HG03196 (cell line): ENCODE results near the gene PTRHD1.

Experiments used
- ATAC-seq: cut with Tn5 transposase; IDR thresholded peaks from one replicate; pipeline ENCODE4 v1.9.1; 2021; ENCODE audit not compliant: unreplicated experiment

The PTRHD1 gene

DNA sequence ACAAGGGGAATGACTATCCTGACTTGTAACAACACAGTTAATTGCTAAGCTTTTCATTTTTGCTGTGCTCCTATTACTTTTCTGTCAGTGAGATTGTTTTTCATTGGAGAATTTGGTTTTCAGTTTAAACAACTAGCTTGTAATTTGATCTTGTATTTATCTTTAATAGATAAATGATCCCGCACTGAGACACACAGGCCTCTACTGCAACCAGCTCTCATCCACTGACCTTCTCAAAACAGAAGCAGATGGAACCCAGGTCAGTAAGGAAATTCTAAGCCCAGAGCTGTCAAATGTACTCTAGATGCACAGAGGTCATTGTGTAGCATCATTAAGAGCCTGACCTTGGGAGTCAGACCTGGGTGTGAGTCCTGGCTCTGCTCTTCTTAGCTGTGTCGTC is 30.7 kb downstream of the PTRHD1 start:
- ATAC-seq = no peak

DNA sequence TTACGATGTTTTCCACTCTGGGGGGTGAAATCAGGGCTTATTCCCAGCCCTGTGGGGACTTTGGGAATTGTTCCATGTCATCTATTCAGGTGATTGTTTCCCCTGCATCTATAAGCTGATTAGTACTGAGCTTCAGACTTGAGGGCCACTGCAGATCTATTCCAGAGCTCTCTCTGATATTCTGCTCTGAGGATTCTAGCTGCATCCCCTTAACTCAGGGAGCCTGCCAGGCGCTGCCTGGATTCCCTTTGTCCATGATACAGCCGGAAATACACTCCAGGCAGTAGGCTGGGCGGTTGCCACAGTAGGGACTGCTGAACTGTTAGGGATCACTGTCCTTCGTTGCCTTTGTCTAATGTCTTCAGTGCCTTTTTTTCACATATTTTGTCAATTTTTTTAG is 31.3 kb downstream of the PTRHD1 start:
- no peak for ATAC-seq

DNA sequence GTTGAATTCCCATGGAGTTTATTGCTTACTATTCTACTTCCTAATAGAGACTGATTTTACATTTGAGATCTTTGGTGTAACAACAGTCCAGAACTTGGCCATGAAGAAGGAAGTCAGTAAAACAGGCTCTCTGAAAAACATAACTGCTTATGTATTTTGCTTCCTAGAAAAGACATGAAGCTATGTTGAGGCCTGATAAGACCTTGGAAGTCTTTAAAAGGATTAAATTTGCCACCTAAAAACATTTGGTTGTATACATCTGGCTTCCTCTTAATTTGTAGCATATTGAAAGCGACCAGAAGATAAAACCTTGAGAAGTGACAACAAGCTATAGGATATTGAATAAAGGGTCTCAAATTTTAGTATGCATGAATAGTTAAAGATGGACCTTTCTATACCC is 36.4 kb downstream of the PTRHD1 start:
- ATAC-seq = no peak

DNA sequence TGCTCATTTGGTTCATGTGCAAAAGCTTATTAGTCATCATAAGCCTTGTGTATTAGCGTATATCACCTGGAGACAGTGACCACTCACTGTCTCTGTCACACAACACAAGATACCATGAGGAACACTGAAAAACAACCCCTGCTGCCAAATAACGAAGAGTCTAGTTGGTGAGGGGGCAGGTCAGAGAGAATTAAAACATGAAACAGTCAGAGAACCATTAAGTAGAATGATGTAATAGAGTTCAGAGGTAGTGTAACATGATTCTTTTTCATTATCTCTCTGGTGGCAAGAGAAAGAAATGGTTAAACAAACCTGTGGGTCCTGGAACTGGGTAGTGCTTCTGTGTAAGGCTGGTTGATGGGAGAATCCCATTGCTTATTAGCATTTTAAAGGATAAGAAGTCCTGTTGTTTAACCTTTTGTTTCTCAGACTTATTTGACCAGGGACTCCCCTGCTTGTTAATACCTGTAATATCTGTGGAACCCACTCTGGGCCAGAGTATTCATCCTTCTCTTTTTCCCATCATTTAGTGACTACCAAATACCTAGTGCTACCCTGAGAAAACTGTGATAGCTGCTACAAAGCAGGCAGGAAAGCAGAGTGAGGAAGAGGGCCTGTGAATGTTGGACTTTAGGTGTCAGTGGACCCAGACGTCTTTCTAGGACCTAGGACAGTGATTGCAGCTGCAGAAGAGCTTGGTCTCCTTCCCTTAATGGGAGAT is 38.0 kb downstream of the PTRHD1 start:
- ATAC-seq = no peak

DNA sequence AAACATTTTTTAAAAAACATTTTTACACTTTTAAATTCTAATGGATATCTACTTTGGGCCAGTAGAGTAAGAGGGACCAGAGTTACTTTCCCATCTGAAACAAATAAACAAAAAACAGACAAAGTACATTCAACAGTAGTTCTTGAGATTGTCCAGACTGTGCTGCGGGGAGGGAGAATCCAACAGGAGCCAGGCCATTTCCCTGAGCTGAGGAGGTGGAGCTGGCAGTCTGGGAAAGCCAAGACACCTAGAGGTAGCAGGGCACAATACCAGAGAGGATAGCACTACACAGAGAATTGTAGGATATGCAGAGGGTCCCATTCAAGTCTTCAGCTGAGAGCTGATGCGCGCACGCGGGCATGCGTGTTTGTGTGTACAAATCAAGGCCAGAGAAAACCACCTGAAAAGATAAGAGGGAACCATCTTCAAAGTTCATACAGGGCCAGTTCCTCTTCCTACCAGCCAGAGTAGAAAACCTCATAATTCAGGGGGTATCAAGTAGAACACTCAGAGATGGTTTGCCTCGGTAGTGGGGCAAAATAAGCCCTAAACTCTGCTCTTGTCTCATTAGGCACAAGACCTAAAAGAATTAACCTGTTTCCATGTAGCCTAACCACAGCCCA is 44.0 kb downstream of the PTRHD1 start:
- ATAC-seq = no peak

DNA sequence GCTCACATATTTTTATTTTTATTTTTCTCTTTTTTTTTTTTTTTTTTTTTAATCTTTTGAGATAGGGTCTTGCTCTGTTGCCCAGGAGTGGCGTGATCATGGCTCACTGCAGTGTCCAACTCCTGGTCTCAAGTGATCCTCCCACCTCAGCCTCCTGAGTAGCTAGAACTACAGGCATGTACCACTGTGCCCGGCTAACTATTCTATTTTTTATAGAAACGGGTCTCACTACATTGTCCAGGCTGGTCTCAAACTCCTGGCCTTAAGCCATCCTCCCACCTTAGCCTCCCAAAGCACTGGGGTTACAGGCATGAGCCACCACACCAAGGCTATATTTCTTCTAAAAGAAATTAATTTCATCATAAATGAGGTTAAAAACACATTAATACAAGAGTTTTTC is 45.9 kb downstream of the PTRHD1 start:
- no peak for ATAC-seq

DNA sequence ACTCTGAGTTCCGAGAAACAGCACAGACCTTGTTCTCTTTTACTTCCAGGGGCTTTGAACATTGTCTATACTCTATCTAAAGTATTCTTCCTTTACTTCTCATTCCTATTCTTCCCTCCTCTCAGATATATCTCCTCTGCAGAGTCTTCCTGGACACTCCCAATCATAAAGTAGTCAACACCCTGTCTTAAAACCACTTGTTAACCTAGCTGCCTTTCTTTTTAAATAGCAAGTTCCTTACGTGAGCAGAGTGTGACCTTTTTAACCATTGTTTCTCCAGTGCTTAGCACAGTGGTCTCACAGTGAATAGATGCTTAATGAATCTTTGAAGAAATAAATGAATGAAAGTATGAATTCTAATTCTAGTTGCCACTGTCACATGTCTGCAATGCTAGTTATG is 47.4 kb downstream of the PTRHD1 start:
- no peak for ATAC-seq

DNA sequence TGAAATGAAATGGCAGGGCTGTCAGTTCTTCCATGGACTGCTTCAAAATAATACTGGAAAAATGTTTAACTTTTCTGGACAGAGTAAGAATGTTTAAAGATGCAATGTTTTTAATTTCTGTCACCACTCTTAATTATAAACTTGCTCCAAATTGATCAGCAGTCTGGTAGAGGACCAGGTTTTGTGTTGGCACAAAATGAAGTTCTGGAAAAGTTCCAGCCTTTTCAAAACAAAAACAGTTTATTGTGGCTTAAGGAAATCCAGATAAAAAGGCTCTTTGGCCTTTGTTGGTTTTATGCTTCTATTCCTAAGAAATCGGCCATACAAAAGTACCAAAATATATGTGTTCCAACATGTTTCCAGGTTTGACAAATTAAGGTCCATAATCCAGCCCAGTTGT is 48.8 kb downstream of the PTRHD1 start:
- ATAC-seq = no peak

DNA sequence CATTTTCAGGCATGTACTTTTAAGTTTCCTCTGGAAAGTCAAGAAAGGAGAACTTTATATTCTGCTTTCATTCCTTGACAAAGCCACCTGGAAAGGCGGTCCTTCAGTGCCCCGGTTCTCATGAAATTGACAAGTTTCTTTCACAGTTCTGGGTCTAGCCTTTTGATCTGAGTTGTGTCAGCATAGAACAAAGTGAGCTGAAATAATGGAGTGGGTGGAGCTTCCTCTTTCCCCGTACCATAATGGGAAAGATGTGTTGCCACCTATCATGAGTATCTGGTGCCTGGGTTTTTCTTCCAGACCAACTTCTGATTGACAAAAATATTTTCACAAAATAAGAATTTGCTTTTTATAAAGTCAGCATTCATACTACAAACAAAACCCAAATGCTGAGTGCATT is 49.3 kb downstream of the PTRHD1 start:
- no peak for ATAC-seq

DNA sequence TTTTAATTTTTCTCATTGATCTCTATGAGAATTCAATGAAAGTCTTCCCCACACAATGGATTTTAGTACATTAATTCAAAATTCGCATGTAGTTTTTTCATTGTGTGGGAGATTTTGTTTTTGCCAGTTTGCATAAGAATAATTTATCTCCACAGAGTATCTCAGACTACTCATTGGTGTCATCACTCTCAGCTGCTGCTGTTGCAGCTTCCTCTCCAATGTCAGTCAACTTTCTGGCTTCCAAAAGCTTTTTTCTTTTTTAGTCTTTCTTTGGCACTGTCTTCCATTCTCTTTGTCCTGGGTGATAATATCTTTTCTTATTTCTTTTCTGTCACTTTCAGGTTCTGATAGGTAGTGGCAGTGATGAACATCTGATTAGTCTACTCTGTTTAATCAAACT is 50.5 kb downstream of the PTRHD1 start:
- ATAC-seq = no peak

DNA sequence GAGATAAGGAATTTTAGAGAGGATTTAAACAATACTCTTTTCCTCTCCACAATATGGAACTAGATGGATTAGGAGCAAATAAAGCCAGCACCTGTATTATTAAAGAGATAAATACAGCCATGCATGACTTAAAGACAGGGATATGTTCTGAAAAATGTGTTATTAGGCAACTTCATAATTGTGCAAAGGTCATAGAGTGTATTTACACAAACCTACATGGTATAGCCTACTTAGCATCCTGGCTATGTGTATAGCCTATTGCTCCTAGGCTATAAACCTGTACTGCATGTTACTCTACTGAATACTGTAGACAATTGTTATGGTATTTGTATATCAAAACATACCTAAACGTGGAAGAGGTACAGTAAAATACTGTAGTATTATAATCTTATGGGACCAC is 53.0 kb downstream of the PTRHD1 start:
- ATAC-seq = no peak
